ENCODE measurements around the gene FLACC1.
A peak's percentile ranks its signal among the peaks of the same experiment; 100 is the strongest.

The FLACC1 gene

GRCh38 chr2:201276511-201276910, 80.6 kb downstream of the FLACC1 start:
- no peak for DNase-seq (ENCODE audit: low spot score)

- DNase-seq (ENCODE audit: low spot score): no peak
Measured at GRCh38 chr2:201275990-201276389, 81.2 kb downstream of the FLACC1 start.

GRCh38 chr2:201275069-201275468, 82.1 kb downstream of the FLACC1 start:
- no peak for DNase-seq (ENCODE audit: low spot score)

GRCh38 chr2:201273330-201273983, 83.7 kb downstream of the FLACC1 start:
- no peak for DNase-seq (ENCODE audit: low spot score)

- DNase-seq (ENCODE audit: low spot score): no peak
Measured at GRCh38 chr2:201271917-201272316, 85.2 kb downstream of the FLACC1 start.

GRCh38 chr2:201270293-201271001, 86.7 kb downstream of the FLACC1 start:
- no peak for DNase-seq (ENCODE audit: low spot score)

- DNase-seq (ENCODE audit: low spot score): no peak
Measured at GRCh38 chr2:201269764-201270163, 87.4 kb downstream of the FLACC1 start.

- DNase-seq (ENCODE audit: low spot score): no peak
Measured at GRCh38 chr2:201267278-201268030, 89.7 kb downstream of the FLACC1 start.

GRCh38 chr2:201266629-201267028, 90.5 kb downstream of the FLACC1 start:
- DNase-seq (ENCODE audit: low spot score): no peak

- no peak for DNase-seq (ENCODE audit: low spot score)
Measured at GRCh38 chr2:201264472-201265173, 92.5 kb downstream of the FLACC1 start.

- DNase-seq (ENCODE audit: low spot score): no peak
Measured at GRCh38 chr2:201263779-201264178, 93.4 kb downstream of the FLACC1 start.

GRCh38 chr2:201262718-201263117, 94.4 kb downstream of the FLACC1 start:
- DNase-seq (ENCODE audit: low spot score): no peak

GRCh38 chr2:201261906-201262305, 95.2 kb downstream of the FLACC1 start:
- no peak for DNase-seq (ENCODE audit: low spot score)

GRCh38 chr2:201261471-201261870, 95.7 kb downstream of the FLACC1 start:
- DNase-seq (ENCODE audit: low spot score): no peak

GRCh38 chr2:201260302-201260800, 96.8 kb downstream of the FLACC1 start, which contains the start of gene CASP8:
TSS of gene CASP8 (plus strand) at chr2:201260536. CDS start at chr2:201266487, 5,951 bp downstream.
- no peak for DNase-seq (ENCODE audit: low spot score)

- no peak for DNase-seq (ENCODE audit: low spot score)
Measured at GRCh38 chr2:201258666-201259615, 98.2 kb downstream of the FLACC1 start.

GRCh38 chr2:201257956-201258665, 99.0 kb downstream of the FLACC1 start:
- peak; percentile 65 for DNase-seq (ENCODE audit: low spot score)

GRCh38 chr2:201257381-201257955, 99.7 kb downstream of the FLACC1 start:
- DNase-seq (ENCODE audit: low spot score): no peak

GRCh38 chr2:201256082-201256481, 101.1 kb downstream of the FLACC1 start:
- DNase-seq (ENCODE audit: low spot score): no peak

All from hepatic stellate cell (primary cell).